CD4-positive, alpha-beta T cell treated with Interleukin-2 at 100 ng/mL for 4 hours (primary cell): ENCODE measurements around the gene EDNRA.
"Not testable (repeated sequence)": the region's sequence is repeated elsewhere in the genome, so short reads cannot be mapped to it uniquely, and the experiment has no call there.

Experiments used
- DNase-seq: peaks from one replicate; pipeline ENCODE4 v3.0.0-alpha.2; 2020; ENCODE audit warnings: low spot score

EDNRA gene

GRCh38 chr4:147480891-147481576, at the start of gene EDNRA:
EDNRA (plus strand) TSS chr4:147481097; CDS start chr4:147485682, 4,585 bp downstream.
- DNase-seq, result no peak

- DNase-seq, result not testable (repeated sequence)
Observed at GRCh38 chr4:147434370-147434769, 46.5 kb upstream of the EDNRA start.

GRCh38 chr4:147440442-147440841, 40.5 kb upstream of the EDNRA start:
- no peak for DNase-seq

GRCh38 chr4:147447786-147448185, 33.1 kb upstream of the EDNRA start:
- no peak for DNase-seq

- DNase-seq, result no peak
Observed at GRCh38 chr4:147453561-147454141, 27.2 kb upstream of the EDNRA start.

GRCh38 chr4:147456706-147457105, 24.2 kb upstream of the EDNRA start:
- no peak for DNase-seq

GRCh38 chr4:147461161-147461560, 19.7 kb upstream of the EDNRA start:
- DNase-seq, result no peak

- DNase-seq, result no peak
Observed at GRCh38 chr4:147463065-147463464, 17.8 kb upstream of the EDNRA start.

- no peak for DNase-seq
Observed at GRCh38 chr4:147465461-147465860, 15.4 kb upstream of the EDNRA start.

- no peak for DNase-seq
Observed at GRCh38 chr4:147477439-147477838, 3.5 kb upstream of the EDNRA start.

GRCh38 chr4:147479376-147479775, 1.5 kb upstream of the EDNRA start:
- DNase-seq, result no peak

GRCh38 chr4:147479786-147480185, 1.1 kb upstream of the EDNRA start:
- no peak for DNase-seq

GRCh38 chr4:147480502-147480890, 401 bp upstream of the EDNRA start:
- DNase-seq, result no peak

GRCh38 chr4:147481577-147482109, 746 bp downstream of the EDNRA start:
- DNase-seq, result no peak

- no peak for DNase-seq
Observed at GRCh38 chr4:147482281-147482680, 1.4 kb downstream of the EDNRA start.

GRCh38 chr4:147485167-147485566, 4.3 kb downstream of the EDNRA start:
- DNase-seq, result no peak

- DNase-seq, result no peak
Observed at GRCh38 chr4:147487616-147488015, 6.7 kb downstream of the EDNRA start.

GRCh38 chr4:147488556-147488955, 7.7 kb downstream of the EDNRA start:
- no peak for DNase-seq

GRCh38 chr4:147491086-147491485, 10.2 kb downstream of the EDNRA start:
- DNase-seq, result no peak

GRCh38 chr4:147492306-147492705, 11.4 kb downstream of the EDNRA start:
- no peak for DNase-seq

- no peak for DNase-seq
Observed at GRCh38 chr4:147492761-147493160, 11.9 kb downstream of the EDNRA start.

GRCh38 chr4:147493307-147493706, 12.4 kb downstream of the EDNRA start:
- DNase-seq, result no peak

GRCh38 chr4:147494301-147494700, 13.4 kb downstream of the EDNRA start:
- DNase-seq, result no peak

- no peak for DNase-seq
Observed at GRCh38 chr4:147496500-147496899, 15.6 kb downstream of the EDNRA start.
